SK-N-SH (cell line): ENCODE measurements around the gene IPO11. TPM values are rescaled to one million over a fixed set of nuclear protein-coding genes. Genes with fewer than 3 reads are reported as not detected.

Experiments
- CTCF ChIA-PET: fragments of 300-600, 350-600 bp; formaldehyde crosslinking; extraction: SDS; loops from one replicate; lab custom pipeline; 2021; lab: Yijun Ruan, JAX
- POLR2A ChIA-PET: fragments of 350-600 bp; sonication (Branson Sonifier 250); formaldehyde crosslinking; extraction: SDS; loops from one replicate; lab custom pipeline; 2020; ENCODE audit warnings: antibody characterized with exemption, inconsistent platforms; lab: Yijun Ruan, JAX
- DNase-seq: peaks from one replicate; pipeline ENCODE4 v3.0.0; 2012
- H2AFZ ChIP-seq: fragments of 200-600 bp; sonication (generic); 2 replicates; pipeline ENCODE4 v1.8.1; 2016; ENCODE audit warnings: antibody characterized with exemption, mild to moderate bottlenecking, low read depth
- H3F3A ChIP-seq: fragments of 200-600 bp; sonication (generic); replicated peaks from 2 replicates; pipeline ENCODE3; 2016; ENCODE audit warnings: antibody characterized with exemption, mild to moderate bottlenecking; ENCODE audit not compliant: insufficient read depth
- H3K27ac ChIP-seq, 2 experiments: fragments of 200-500 bp in 1 of 2; fragments of 200-600 bp in 1 of 2; sonication (Bioruptor generic) in 1 of 2; sonication (generic), shearing (Covaris generic) in 1 of 2; 2 replicates each; pipeline versions ENCODE4 v1.5.1 to v1.6.1; 2014 to 2016; ENCODE audit warnings: low read depth in 2 of 2, inconsistent platforms in 1 of 2, low read length in 1 of 2, mild to moderate bottlenecking in 1 of 2, mixed read lengths in 1 of 2
- H3K27me3 ChIP-seq: fragments of 200-600 bp; sonication (generic), shearing (Covaris generic); 2 replicates; pipeline ENCODE4 v1.6.1; 2016; ENCODE audit warnings: mixed run types; ENCODE audit not compliant: insufficient read depth
- H3K36me3 ChIP-seq, 2 experiments: fragments of 200-500 bp in 1 of 2; fragments of 200-600 bp in 1 of 2; sonication (Bioruptor generic) in 1 of 2; sonication (generic) in 1 of 2; replicated peaks in 1 of 2; 2 replicates each; pipeline versions ENCODE3 to v1.5.1; 2014 to 2016; ENCODE audit warnings: low read length in 1 of 2, mild to moderate bottlenecking in 1 of 2; ENCODE audit not compliant: insufficient read depth in 2 of 2, control insufficient read depth in 1 of 2
- H3K4me1 ChIP-seq, 2 experiments: fragments of 200-500 bp in 1 of 2; fragments of 200-600 bp in 1 of 2; sonication (Bioruptor generic) in 1 of 2; sonication (generic), shearing (Covaris generic) in 1 of 2; 2 replicates each; pipeline versions ENCODE4 v1.5.1 to v1.6.1; 2014 to 2016; ENCODE audit warnings: low read depth in 1 of 2, low read length in 1 of 2, mixed run types in 1 of 2; ENCODE audit not compliant: insufficient read depth in 2 of 2, control insufficient read depth in 1 of 2
- H3K4me2 ChIP-seq: fragments of 200-600 bp; sonication (generic), shearing (Covaris generic); 2 replicates; pipeline ENCODE4 v1.6.1; 2017; ENCODE audit warnings: mixed run types
- H3K4me3 ChIP-seq, 2 experiments: fragments of 200-500 bp in 1 of 2; fragments of 200-600 bp in 1 of 2; sonication (Bioruptor generic) in 1 of 2; sonication (generic), shearing (Covaris generic) in 1 of 2; 2 replicates each; pipeline versions ENCODE4 v1.5.1 to v1.8.1; 2014 to 2016; ENCODE audit warnings: low read depth in 2 of 2, inconsistent platforms in 1 of 2, low read length in 1 of 2, mild to moderate bottlenecking in 1 of 2, mixed read lengths in 1 of 2, moderate library complexity in 1 of 2
- H3K79me2 ChIP-seq: fragments of 200-600 bp; sonication (generic); 2 replicates; pipeline ENCODE4 v1.8.1; 2017; ENCODE audit warnings: mild to moderate bottlenecking; ENCODE audit not compliant: insufficient read depth
- H3K9ac ChIP-seq: fragments of 200-600 bp; sonication (generic); 2 replicates; pipeline ENCODE4 v1.6.1; 2017; ENCODE audit warnings: mixed run types
- H3K9me2 ChIP-seq: fragments of 200-600 bp; sonication (generic); 2 replicates; pipeline ENCODE4 v1.6.1; 2017; ENCODE audit warnings: mixed run types
- H3K9me3 ChIP-seq: fragments of 200-600 bp; sonication (generic); 2 replicates; pipeline ENCODE4 v1.6.1; 2017; ENCODE audit warnings: mixed run types, mild to moderate bottlenecking, moderate library complexity
- H4K20me1 ChIP-seq: fragments of 200-600 bp; sonication (generic); 2 replicates; pipeline ENCODE4 v1.6.1; 2017; ENCODE audit warnings: mild to moderate bottlenecking, mixed run types; ENCODE audit not compliant: insufficient read depth
- EZH2phosphoT487 ChIP-seq: fragments of 200-600 bp; sonication (generic); IDR thresholded peaks from 2 replicates; pipeline ENCODE4 v1.6.1; 2017; ENCODE audit warnings: low read depth, mixed run types, mild to moderate bottlenecking, antibody characterized with exemption, moderate library complexity, borderline replicate concordance
- FOSL2 ChIP-seq: IDR thresholded peaks from 2 replicates; pipeline ENCODE4 v1.4.0; 2012; ENCODE audit warnings: low read depth, mild to moderate bottlenecking, moderate library complexity, borderline replicate concordance
- JUND ChIP-seq: IDR thresholded peaks from 2 replicates; pipeline ENCODE4 v1.4.0; 2012
- MXI1 ChIP-seq: IDR thresholded peaks from 2 replicates; pipeline ENCODE4 v1.6.1; 2012; ENCODE audit warnings: mild to moderate bottlenecking, low read depth, low read length, improper control_type of control experiment
- NRF1 ChIP-seq: IDR thresholded peaks from 2 replicates; pipeline ENCODE4 v1.6.1; 2012; ENCODE audit warnings: low read depth, mild to moderate bottlenecking, low read length
- RAD21 ChIP-seq: IDR thresholded peaks from 2 replicates; pipeline ENCODE4 v1.6.1; 2012; ENCODE audit warnings: mild to moderate bottlenecking, low read length
- RCOR1 ChIP-seq: fragments of 150-350 bp; IDR thresholded peaks from 2 replicates; pipeline ENCODE4 v1.6.1; 2017; ENCODE audit warnings: antibody characterized with exemption, low read length
- SIN3A ChIP-seq: IDR thresholded peaks from 2 replicates; pipeline ENCODE4 v1.6.1; 2012; ENCODE audit warnings: low read depth, mild to moderate bottlenecking, low read length, moderate library complexity, borderline replicate concordance
- TAF1 ChIP-seq: IDR thresholded peaks from 2 replicates; pipeline ENCODE4 v1.6.1; 2012; ENCODE audit warnings: low read depth, mild to moderate bottlenecking, low read length, moderate library complexity, borderline replicate concordance
- TCF12 ChIP-seq: IDR thresholded peaks from 2 replicates; pipeline ENCODE4 v1.4.0; 2012
- TEAD4 ChIP-seq: IDR thresholded peaks from 2 replicates; pipeline ENCODE4 v1.4.0; 2012; ENCODE audit warnings: mild to moderate bottlenecking, borderline replicate concordance; ENCODE audit not compliant: insufficient read depth
- YY1 ChIP-seq: IDR thresholded peaks from 2 replicates; pipeline ENCODE4 v1.4.0; 2012; ENCODE audit warnings: low read depth, mild to moderate bottlenecking
- WGBS: methylation state at CpG from one replicate; pipeline ENCODE4 v1.1.6; 2017; ENCODE audit warnings: low lambda C conversion rate; 5-methylcytosine and 5-hydroxymethylcytosine counted together
- polyA plus RNA-seq, 3 experiments: library from polyadenylated mRNA; depleted of rRNA; stranded (reverse); fragments of >200 nt; gene quantifications; 2 replicates each; pipeline ENCODE4 v1.2.3, GENCODE V29; 2012
- TF ChIP-seq, protein P1 (sequence below): IDR thresholded peaks from 2 replicates; pipeline ENCODE4; 2012
- TF ChIP-seq, protein P2 (sequence below): fragments of 150-350 bp; IDR thresholded peaks from 2 replicates; pipeline ENCODE4 v1.6.1; 2016; ENCODE audit warnings: mild to moderate bottlenecking, low read depth, low read length
- TF ChIP-seq, protein P3 (sequence below): fragments of 200-600 bp; sonication (generic); IDR thresholded peaks from 2 replicates; pipeline ENCODE4 v1.6.1; 2017; ENCODE audit warnings: antibody characterized with exemption, mild to moderate bottlenecking, moderate library complexity
- TF ChIP-seq, protein P4 (sequence below): IDR thresholded peaks from 2 replicates; pipeline ENCODE4 v1.6.1; 2012; ENCODE audit warnings: mild to moderate bottlenecking, low read depth, low read length, moderate library complexity

IPO11 gene
- polyA plus RNA-seq, 1 of the 3 experiments (the other 2 are of a cell fraction), result 8.1 TPM

DNA sequence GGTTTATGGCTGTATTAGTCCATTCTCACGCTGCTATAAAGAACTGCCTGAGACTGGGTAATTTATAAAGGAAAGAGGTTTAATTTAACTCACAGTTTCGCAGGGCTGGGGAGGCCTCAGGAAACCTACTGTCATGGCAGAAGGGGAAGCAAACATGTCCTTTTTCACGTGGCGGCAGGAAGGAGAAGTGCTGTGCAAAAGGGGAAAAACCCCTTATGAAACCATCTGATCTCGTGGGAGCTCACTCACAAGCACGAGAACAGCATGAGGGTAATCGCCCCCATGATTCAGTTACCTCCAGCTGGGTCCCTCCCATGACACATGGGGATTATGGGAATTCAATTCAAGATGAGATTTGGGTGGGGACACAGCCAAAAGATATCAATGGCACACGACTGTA, 180.0 kb downstream of the IPO11 start:
- Histone ChIP-seq H3K27me3 (no peaks in the 10 kb centered on the region), H4K20me1 (no peaks in the 10 kb centered on the region), H3K4me1 (no peaks in the 10 kb centered on the region; a peak in 1 of 4 replicates), H3K4me3 (no peak overlapping the region), H3K9me3 (no peaks in the 10 kb centered on the region), H3F3A (no peaks in the 10 kb centered on the region), H3K9me2 (no peaks in the 10 kb centered on the region), H3K4me2 (no peak overlapping the region), H3K27ac (no peak overlapping the region), H3K9ac (no peak overlapping the region), H3K79me2 (no peaks in the 10 kb centered on the region), H3K36me3 (peaks cover 4 to 5% of the 10 kb centered on the region in 2 experiments), H2AFZ (no peak overlapping the region)
- no peak for TF ChIP-seq JUND
- TF ChIP-seq, protein P1, sequence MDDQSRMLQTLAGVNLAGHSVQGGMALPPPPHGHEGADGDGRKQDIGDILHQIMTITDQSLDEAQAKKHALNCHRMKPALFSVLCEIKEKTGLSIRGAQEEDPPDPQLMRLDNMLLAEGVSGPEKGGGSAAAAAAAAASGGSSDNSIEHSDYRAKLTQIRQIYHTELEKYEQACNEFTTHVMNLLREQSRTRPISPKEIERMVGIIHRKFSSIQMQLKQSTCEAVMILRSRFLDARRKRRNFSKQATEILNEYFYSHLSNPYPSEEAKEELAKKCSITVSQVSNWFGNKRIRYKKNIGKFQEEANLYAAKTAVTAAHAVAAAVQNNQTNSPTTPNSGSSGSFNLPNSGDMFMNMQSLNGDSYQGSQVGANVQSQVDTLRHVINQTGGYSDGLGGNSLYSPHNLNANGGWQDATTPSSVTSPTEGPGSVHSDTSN, result no peak
- no peak for TF ChIP-seq MXI1
- TF ChIP-seq RAD21, result no peak
- no peak for TF ChIP-seq EZH2phosphoT487
- TF ChIP-seq NRF1, result no peak
- TF ChIP-seq TCF12, result no peak
- TF ChIP-seq, protein P2, sequence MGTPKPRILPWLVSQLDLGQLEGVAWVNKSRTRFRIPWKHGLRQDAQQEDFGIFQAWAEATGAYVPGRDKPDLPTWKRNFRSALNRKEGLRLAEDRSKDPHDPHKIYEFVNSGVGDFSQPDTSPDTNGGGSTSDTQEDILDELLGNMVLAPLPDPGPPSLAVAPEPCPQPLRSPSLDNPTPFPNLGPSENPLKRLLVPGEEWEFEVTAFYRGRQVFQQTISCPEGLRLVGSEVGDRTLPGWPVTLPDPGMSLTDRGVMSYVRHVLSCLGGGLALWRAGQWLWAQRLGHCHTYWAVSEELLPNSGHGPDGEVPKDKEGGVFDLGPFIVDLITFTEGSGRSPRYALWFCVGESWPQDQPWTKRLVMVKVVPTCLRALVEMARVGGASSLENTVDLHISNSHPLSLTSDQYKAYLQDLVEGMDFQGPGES, result no peak
- no peak for TF ChIP-seq SIN3A
- TF ChIP-seq RCOR1, result no peak
- no peak for TF ChIP-seq YY1
- no peak for TF ChIP-seq TEAD4
- TF ChIP-seq, protein P3, sequence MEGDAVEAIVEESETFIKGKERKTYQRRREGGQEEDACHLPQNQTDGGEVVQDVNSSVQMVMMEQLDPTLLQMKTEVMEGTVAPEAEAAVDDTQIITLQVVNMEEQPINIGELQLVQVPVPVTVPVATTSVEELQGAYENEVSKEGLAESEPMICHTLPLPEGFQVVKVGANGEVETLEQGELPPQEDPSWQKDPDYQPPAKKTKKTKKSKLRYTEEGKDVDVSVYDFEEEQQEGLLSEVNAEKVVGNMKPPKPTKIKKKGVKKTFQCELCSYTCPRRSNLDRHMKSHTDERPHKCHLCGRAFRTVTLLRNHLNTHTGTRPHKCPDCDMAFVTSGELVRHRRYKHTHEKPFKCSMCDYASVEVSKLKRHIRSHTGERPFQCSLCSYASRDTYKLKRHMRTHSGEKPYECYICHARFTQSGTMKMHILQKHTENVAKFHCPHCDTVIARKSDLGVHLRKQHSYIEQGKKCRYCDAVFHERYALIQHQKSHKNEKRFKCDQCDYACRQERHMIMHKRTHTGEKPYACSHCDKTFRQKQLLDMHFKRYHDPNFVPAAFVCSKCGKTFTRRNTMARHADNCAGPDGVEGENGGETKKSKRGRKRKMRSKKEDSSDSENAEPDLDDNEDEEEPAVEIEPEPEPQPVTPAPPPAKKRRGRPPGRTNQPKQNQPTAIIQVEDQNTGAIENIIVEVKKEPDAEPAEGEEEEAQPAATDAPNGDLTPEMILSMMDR, result no peak
- TF ChIP-seq, protein P4, sequence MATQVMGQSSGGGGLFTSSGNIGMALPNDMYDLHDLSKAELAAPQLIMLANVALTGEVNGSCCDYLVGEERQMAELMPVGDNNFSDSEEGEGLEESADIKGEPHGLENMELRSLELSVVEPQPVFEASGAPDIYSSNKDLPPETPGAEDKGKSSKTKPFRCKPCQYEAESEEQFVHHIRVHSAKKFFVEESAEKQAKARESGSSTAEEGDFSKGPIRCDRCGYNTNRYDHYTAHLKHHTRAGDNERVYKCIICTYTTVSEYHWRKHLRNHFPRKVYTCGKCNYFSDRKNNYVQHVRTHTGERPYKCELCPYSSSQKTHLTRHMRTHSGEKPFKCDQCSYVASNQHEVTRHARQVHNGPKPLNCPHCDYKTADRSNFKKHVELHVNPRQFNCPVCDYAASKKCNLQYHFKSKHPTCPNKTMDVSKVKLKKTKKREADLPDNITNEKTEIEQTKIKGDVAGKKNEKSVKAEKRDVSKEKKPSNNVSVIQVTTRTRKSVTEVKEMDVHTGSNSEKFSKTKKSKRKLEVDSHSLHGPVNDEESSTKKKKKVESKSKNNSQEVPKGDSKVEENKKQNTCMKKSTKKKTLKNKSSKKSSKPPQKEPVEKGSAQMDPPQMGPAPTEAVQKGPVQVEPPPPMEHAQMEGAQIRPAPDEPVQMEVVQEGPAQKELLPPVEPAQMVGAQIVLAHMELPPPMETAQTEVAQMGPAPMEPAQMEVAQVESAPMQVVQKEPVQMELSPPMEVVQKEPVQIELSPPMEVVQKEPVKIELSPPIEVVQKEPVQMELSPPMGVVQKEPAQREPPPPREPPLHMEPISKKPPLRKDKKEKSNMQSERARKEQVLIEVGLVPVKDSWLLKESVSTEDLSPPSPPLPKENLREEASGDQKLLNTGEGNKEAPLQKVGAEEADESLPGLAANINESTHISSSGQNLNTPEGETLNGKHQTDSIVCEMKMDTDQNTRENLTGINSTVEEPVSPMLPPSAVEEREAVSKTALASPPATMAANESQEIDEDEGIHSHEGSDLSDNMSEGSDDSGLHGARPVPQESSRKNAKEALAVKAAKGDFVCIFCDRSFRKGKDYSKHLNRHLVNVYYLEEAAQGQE, result no peak
- TF ChIP-seq TAF1, result no peak
- no peak for TF ChIP-seq FOSL2
- POLR2A ChIA-PET, result no interaction called here
- WGBS, result 89% methylated on average over 8 of the region's 8 CpGs
- CTCF ChIA-PET, result interaction anchor here (1.4 kb wide), 1 partner anchor 186 kb away, joined by 5 read pairs; no protein-coding TSS in a partner anchor
- no peak for DNase-seq
